Measurements from ENCODE around the gene CYB561A3. TPM values are rescaled to one million over a fixed set of nuclear protein-coding genes. Genes with fewer than 3 reads are reported as not detected.

CYB561A3 gene
- polyA plus RNA-seq, 2 of the 4 experiments (the other 2 are of a cell fraction), result 50.8 to 56.9 TPM

DNA sequence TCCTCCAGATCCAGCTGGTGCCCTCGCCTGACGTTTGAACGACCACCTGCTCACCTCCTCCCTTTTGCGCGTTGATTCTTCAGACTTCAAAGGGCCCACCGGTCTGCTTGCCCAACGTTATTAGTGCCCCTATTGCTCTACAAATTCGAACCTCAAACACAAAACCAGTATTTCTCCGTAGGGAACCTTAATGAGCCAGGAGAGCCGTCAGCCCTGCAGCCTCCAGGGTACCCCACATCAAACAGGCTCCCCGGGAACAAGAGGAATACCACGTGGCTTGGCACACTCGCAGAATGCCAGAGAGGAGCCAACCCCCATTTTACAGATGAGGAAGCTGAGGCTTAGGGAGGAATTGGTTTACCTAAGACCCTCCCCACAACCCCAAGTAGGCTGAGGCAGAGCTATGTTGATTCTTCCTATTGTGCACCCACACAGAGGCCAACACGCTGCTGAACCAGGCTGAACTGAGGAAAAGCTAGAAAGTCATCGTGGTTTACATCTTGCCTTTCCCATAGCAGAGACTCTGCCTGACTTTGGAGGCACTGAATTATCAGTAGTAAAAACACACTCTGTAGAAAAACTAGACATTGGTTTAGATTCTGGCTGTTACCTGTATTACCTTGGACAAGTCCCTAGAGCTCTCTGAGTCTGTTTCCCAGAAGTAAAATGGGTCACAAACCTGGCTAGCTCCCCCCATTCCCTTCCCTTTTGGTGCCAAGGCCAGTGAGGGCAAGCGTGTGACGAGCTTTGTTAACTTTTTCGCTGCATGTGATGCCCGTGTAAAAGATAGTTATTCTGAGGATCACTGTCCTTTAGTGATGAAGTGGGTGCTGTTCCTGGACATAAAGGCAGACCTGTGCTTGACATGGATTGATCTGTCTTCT is 27.9 kb downstream of the CYB561A3 start:
- 34% methylated on average over 17 of the region's 19 CpGs for WGBS (ENCODE audit: missing lambda C conversion rate)

DNA sequence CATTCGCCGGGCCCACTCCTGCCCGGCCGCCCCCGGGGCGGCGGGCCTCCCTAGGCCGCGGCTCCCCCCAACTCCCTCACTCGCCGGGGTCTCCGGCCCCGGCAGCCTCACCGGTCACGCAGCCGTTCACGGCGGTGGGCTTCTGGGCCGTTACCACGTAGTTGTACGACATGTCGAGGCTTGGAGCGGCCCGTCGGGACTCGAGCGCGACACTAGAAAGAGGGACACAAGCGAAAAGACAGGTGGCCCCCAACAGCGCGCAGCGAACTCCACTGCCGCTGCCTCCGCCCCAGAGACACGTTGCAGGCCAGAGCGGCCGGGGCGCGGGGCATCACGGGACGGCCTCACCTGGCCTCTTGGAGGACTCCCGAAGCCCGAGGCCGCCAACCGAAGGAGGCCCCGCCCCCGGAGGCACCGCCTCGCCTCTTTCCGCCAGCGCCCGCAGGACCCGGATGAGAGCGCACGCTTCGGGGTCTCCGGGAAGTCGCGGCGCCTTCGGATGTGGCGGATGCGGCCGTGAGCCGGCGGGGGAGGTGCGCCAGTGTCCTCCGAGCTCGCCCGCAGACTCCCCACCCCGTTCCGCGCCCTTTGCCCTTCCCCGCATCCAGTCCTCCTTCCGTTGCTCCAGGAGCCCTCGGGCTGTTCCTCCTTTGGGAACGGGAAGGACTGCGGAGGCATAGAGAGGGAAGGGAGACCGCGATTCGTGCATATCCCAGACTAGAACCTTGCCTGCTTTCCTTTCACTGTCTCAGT is 28.7 kb downstream of the CYB561A3 start, which contains the start of the genes DDB1 and TKFC:
DDB1 (minus strand) TSS at position 309 of the 753 bp plus-strand sequence; CDS start at position 172, 137 bp downstream.
TKFC (plus strand) TSS at position 432 of the 753 bp plus-strand sequence. CDS start 1,501 bp downstream, outside the sequence.
- POLR2A ChIA-PET, result interaction anchor here (1.1 to 7.9 kb wide), 6 partner anchors 10 to 60 kb away, joined by 3 to 67 read pairs (median 6); partner anchors contain the start of genes CYB561A3, TMEM138 and TMEM216
- 2% methylated on average over 31 of the region's 81 CpGs for WGBS (ENCODE audit: missing lambda C conversion rate)
- H3K27ac ChIP-seq, result peak within 1 kb of the TSS; percentile 93 to 96
- CTCF ChIA-PET, result interaction anchor here (1.0 to 10.9 kb wide), 9 partner anchors 11 to 144 kb away, joined by 3 to 552 read pairs (median 5); partner anchors contain the start of genes CYB561A3 and TMEM138
- ATAC-seq (peak; percentile 91 to 96), DNase-seq (ENCODE audit: low read depth in 1 of 2, low spot score in 1 of 2) (peak; percentile 91 to 94), FAIRE-seq (no peak)
- peak within 1 kb of the TSS; percentile 96 for H3K4me3 ChIP-seq
- no peaks in the 10 kb centered on the region for H3K9me3 ChIP-seq
- peak within 1 kb of the TSS; percentile 80 for H3K4me2 ChIP-seq
- H3K4me1 ChIP-seq, result peaks cover 35% of the 10 kb centered on the region
- TF ChIP-seq JUN (IDR thresholded peaks at IDR 0.05), result peak; percentile 92 to 98
- TF ChIP-seq RFX5 (IDR thresholded peaks at IDR 0.05), result 0 out of 2 replicates have a peak, but pooled peaks have one; percentile 24
- TF ChIP-seq POLR2A (IDR thresholded peaks at IDR 0.05; ENCODE audit: low read length), result peak; percentile 88
- TF ChIP-seq, protein P1, sequence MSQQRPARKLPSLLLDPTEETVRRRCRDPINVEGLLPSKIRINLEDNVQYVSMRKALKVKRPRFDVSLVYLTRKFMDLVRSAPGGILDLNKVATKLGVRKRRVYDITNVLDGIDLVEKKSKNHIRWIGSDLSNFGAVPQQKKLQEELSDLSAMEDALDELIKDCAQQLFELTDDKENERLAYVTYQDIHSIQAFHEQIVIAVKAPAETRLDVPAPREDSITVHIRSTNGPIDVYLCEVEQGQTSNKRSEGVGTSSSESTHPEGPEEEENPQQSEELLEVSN (IDR thresholded peaks at IDR 0.05; ENCODE audit: borderline replicate concordance, low read depth), result 0 out of 2 replicates have a peak, but pooled peaks have one; percentile 19
- no peak for TF ChIP-seq EP300 (IDR thresholded peaks at IDR 0.05)
- TF ChIP-seq CBX8 (IDR thresholded peaks at IDR 0.05), result no peak
- TF ChIP-seq SMC3 (IDR thresholded peaks at IDR 0.05), result no peak
- TF ChIP-seq, protein P2, sequence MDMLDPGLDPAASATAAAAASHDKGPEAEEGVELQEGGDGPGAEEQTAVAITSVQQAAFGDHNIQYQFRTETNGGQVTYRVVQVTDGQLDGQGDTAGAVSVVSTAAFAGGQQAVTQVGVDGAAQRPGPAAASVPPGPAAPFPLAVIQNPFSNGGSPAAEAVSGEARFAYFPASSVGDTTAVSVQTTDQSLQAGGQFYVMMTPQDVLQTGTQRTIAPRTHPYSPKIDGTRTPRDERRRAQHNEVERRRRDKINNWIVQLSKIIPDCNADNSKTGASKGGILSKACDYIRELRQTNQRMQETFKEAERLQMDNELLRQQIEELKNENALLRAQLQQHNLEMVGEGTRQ (IDR thresholded peaks at IDR 0.05), result peak; percentile 55
- TF ChIP-seq HOXA7 (CRISPR knock-in tag; IDR thresholded peaks at IDR 0.05), result no peak
- TF ChIP-seq, protein P3, sequence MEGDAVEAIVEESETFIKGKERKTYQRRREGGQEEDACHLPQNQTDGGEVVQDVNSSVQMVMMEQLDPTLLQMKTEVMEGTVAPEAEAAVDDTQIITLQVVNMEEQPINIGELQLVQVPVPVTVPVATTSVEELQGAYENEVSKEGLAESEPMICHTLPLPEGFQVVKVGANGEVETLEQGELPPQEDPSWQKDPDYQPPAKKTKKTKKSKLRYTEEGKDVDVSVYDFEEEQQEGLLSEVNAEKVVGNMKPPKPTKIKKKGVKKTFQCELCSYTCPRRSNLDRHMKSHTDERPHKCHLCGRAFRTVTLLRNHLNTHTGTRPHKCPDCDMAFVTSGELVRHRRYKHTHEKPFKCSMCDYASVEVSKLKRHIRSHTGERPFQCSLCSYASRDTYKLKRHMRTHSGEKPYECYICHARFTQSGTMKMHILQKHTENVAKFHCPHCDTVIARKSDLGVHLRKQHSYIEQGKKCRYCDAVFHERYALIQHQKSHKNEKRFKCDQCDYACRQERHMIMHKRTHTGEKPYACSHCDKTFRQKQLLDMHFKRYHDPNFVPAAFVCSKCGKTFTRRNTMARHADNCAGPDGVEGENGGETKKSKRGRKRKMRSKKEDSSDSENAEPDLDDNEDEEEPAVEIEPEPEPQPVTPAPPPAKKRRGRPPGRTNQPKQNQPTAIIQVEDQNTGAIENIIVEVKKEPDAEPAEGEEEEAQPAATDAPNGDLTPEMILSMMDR (IDR thresholded peaks at IDR 0.05), result no peak
- TF ChIP-seq HOXB5 (CRISPR knock-in tag; IDR thresholded peaks at IDR 0.05), result no peak
- TF ChIP-seq, protein P4, sequence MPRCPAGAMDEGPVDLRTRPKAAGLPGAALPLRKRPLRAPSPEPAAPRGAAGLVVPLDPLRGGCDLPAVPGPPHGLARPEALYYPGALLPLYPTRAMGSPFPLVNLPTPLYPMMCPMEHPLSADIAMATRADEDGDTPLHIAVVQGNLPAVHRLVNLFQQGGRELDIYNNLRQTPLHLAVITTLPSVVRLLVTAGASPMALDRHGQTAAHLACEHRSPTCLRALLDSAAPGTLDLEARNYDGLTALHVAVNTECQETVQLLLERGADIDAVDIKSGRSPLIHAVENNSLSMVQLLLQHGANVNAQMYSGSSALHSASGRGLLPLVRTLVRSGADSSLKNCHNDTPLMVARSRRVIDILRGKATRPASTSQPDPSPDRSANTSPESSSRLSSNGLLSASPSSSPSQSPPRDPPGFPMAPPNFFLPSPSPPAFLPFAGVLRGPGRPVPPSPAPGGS (IDR thresholded peaks at IDR 0.05), result peak; percentile 91
- peak; percentile 87; the same call in 1 of the 2 replicates for TF ChIP-seq MYC (IDR thresholded peaks at IDR 0.05; ENCODE audit: borderline replicate concordance, low read length)
- no peak for TF ChIP-seq SREBF2 (IDR thresholded peaks at IDR 0.05)
- no peak for TF ChIP-seq CBX2 (IDR thresholded peaks at IDR 0.05; ENCODE audit: borderline replicate concordance, low read depth)
- 0 out of 2 replicates have a peak, but pooled peaks have one; percentile 37 for TF ChIP-seq KDM5A (IDR thresholded peaks at IDR 0.05)
- no peak for TF ChIP-seq TP53 (CRISPR knock-in tag; IDR thresholded peaks at IDR 0.05)
- TF ChIP-seq PHF8 (IDR thresholded peaks at IDR 0.05; ENCODE audit: borderline replicate concordance, low read depth), result peak; percentile 99
- TF ChIP-seq, protein P5, sequence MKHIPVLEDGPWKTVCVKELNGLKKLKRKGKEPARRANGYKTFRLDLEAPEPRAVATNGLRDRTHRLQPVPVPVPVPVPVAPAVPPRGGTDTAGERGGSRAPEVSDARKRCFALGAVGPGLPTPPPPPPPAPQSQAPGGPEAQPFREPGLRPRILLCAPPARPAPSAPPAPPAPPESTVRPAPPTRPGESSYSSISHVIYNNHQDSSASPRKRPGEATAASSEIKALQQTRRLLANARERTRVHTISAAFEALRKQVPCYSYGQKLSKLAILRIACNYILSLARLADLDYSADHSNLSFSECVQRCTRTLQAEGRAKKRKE (CRISPR knock-in tag; IDR thresholded peaks at IDR 0.05; ENCODE audit: low read depth), result no peak
- TF ChIP-seq, protein P6, sequence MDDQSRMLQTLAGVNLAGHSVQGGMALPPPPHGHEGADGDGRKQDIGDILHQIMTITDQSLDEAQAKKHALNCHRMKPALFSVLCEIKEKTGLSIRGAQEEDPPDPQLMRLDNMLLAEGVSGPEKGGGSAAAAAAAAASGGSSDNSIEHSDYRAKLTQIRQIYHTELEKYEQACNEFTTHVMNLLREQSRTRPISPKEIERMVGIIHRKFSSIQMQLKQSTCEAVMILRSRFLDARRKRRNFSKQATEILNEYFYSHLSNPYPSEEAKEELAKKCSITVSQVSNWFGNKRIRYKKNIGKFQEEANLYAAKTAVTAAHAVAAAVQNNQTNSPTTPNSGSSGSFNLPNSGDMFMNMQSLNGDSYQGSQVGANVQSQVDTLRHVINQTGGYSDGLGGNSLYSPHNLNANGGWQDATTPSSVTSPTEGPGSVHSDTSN (IDR thresholded peaks at IDR 0.05), result no peak; the same call in 1 of the 2 replicates
- TF ChIP-seq NFE2L2 (conservative IDR thresholded peaks at IDR 0.05; ENCODE audit: low read length), result no peak
- no peak for TF ChIP-seq EHMT2 (IDR thresholded peaks at IDR 0.05; ENCODE audit: low read depth)
- no peak for TF ChIP-seq JUNB (IDR thresholded peaks at IDR 0.05)
- no peak for TF ChIP-seq RNF2 (IDR thresholded peaks at IDR 0.05; ENCODE audit: borderline replicate concordance, low read depth)

More for the DNA sequence above, 27.9 kb downstream of the CYB561A3 start:
- peak overlapping the region; percentile 80 for H3K4me2 ChIP-seq
- CTCF ChIA-PET, result interaction anchor here (1.0 to 10.9 kb wide), 11 partner anchors 12 to 143 kb away, joined by 3 to 552 read pairs (median 5); partner anchors contain the start of genes CYB561A3, TMEM138 and TMEM216
- peaks cover 35% of the 10 kb centered on the region for H3K4me1 ChIP-seq
- FAIRE-seq, result no peak
- peak overlapping the region; percentile 96 for H3K4me3 ChIP-seq
- POLR2A ChIA-PET, result interaction anchor here (1.1 to 7.9 kb wide), 6 partner anchors 11 to 59 kb away, joined by 3 to 67 read pairs (median 6); partner anchors contain the start of genes CYB561A3, TMEM138 and TMEM216
- H3K27ac ChIP-seq, result peak overlapping the region; percentile 93 to 96
- ATAC-seq, result no peak
- no peak for DNase-seq (ENCODE audit: low read depth in 1 of 2, low spot score in 1 of 2)
- no peaks in the 10 kb centered on the region for H3K9me3 ChIP-seq
- TF ChIP-seq ZSCAN20 (CRISPR knock-in tag; IDR thresholded peaks at IDR 0.05), result no peak
- no peak for TF ChIP-seq FOSL2 (IDR thresholded peaks at IDR 0.05)
- no peak for TF ChIP-seq FOSL2 (CRISPR knock-in tag; IDR thresholded peaks at IDR 0.05)
- no peak for TF ChIP-seq SMC3 (IDR thresholded peaks at IDR 0.05)
- no peak for TF ChIP-seq CEBPB (IDR thresholded peaks at IDR 0.05)
- TF ChIP-seq, protein P7, sequence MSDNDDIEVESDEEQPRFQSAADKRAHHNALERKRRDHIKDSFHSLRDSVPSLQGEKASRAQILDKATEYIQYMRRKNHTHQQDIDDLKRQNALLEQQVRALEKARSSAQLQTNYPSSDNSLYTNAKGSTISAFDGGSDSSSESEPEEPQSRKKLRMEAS (IDR thresholded peaks at IDR 0.05), result peak; percentile 40
- peak; percentile 81; the same call in 1 of the 2 replicates for TF ChIP-seq KDM1A (IDR thresholded peaks at IDR 0.05; ENCODE audit: low read depth)
- peak; percentile 80 for TF ChIP-seq MYC (IDR thresholded peaks at IDR 0.05; ENCODE audit: borderline replicate concordance, low read length)
- TF ChIP-seq RFX5 (IDR thresholded peaks at IDR 0.05), result no peak

Data from A549 (cell line).